Neuronal stem cell (in vitro differentiated cells): ENCODE data around the gene ABHD15.

Experiments used
- DNase-seq: peaks from one replicate; pipeline ENCODE4 v3.0.0-alpha.2; 2013; ENCODE audit warnings: low spot score
- H2AFZ ChIP-seq: one replicate; pipeline ENCODE4 v1.6.1; 2013; ENCODE audit warnings: mild to moderate bottlenecking, low read length, inconsistent platforms
- H2AK5ac ChIP-seq: 2 replicates; pipeline ENCODE4 v1.6.1; 2013; ENCODE audit warnings: low read depth, mild to moderate bottlenecking, inconsistent platforms, low read length, moderate library complexity, mixed read lengths
- H2BK120ac ChIP-seq: 2 replicates; pipeline ENCODE4 v1.6.1; 2013; ENCODE audit warnings: low read depth, mild to moderate bottlenecking, inconsistent platforms, low read length, moderate library complexity, mixed read lengths
- H2BK12ac ChIP-seq: one replicate; pipeline ENCODE4 v1.6.1; 2013; ENCODE audit warnings: low read length, inconsistent platforms
- H2BK15ac ChIP-seq: 2 replicates; pipeline ENCODE4 v1.6.1; 2013; ENCODE audit warnings: mild to moderate bottlenecking, low read length, inconsistent platforms, mixed read lengths
- H2BK5ac ChIP-seq: one replicate; pipeline ENCODE4 v1.6.1; 2013; ENCODE audit warnings: inconsistent platforms, mild to moderate bottlenecking, low read length, moderate library complexity
- H3K14ac ChIP-seq: one replicate; pipeline ENCODE4 v1.6.1; 2013; ENCODE audit warnings: low read length, inconsistent platforms
- H3K18ac ChIP-seq: 2 replicates; pipeline ENCODE4 v1.6.1; 2013; ENCODE audit warnings: low read length, inconsistent platforms
- H3K23ac ChIP-seq: 2 replicates; pipeline ENCODE4 v1.6.1; 2013; ENCODE audit warnings: low read depth, mild to moderate bottlenecking, mixed read lengths, low read length, inconsistent platforms; ENCODE audit not compliant: poor library complexity
- H3K27ac ChIP-seq: replicated peaks from 3 replicates; pipeline ENCODE4 v1.5.1; 2013; ENCODE audit warnings: low read length, inconsistent platforms
- H3K27me3 ChIP-seq, 3 experiments: 2 replicates each; pipeline ENCODE4 v1.6.1; 2013; ENCODE audit warnings: low read length in 3 of 3, mild to moderate bottlenecking in 2 of 3, inconsistent platforms in 1 of 3, low read depth in 1 of 3, mixed read lengths in 1 of 3, moderate library complexity in 1 of 3; ENCODE audit not compliant: control insufficient read depth in 3 of 3, insufficient read depth in 3 of 3
- H3K36me3 ChIP-seq, 2 donors: replicated peaks in 1 of 2; 2 replicates each; pipeline ENCODE4 v1.6.1; 2013; ENCODE audit warnings: low read length in 2 of 2; ENCODE audit not compliant: control insufficient read depth in 2 of 2, insufficient read depth in 2 of 2
- H3K4ac ChIP-seq: 2 replicates; pipeline ENCODE4 v1.6.1; 2013; ENCODE audit warnings: inconsistent platforms, mild to moderate bottlenecking, low read length, moderate library complexity
- H3K4me1 ChIP-seq, 2 donors: 1 replicate in 1 of 2; 2 replicates in 1 of 2; pipeline ENCODE4 v1.6.1; 2013; ENCODE audit warnings: low read length in 2 of 2, low read depth in 1 of 2; ENCODE audit not compliant: control insufficient read depth in 2 of 2, insufficient read depth in 1 of 2
- H3K4me2 ChIP-seq: one replicate; pipeline ENCODE4 v1.6.1; 2013; ENCODE audit warnings: mild to moderate bottlenecking, low read length, inconsistent platforms; ENCODE audit not compliant: insufficient read depth, poor library complexity, severe bottlenecking
- H3K4me3 ChIP-seq, 2 donors: 2 replicates each; pipeline ENCODE4 v1.5.1; 2013; ENCODE audit warnings: low read length in 2 of 2, mild to moderate bottlenecking in 2 of 2, inconsistent platforms in 1 of 2, moderate library complexity in 1 of 2
- H3K79me1 ChIP-seq: one replicate; pipeline ENCODE4 v1.6.1; 2013; ENCODE audit warnings: low read depth, mild to moderate bottlenecking, inconsistent platforms, low read length, moderate library complexity
- H3K9ac ChIP-seq: one replicate; pipeline ENCODE4 v1.6.1; 2013; ENCODE audit warnings: mild to moderate bottlenecking, low read depth, low read length, inconsistent platforms; ENCODE audit not compliant: poor library complexity
- H3K9me3 ChIP-seq, 2 donors: replicated peaks in 1 of 2; 2 replicates each; pipeline versions ENCODE3 to v1.6.1; 2013; ENCODE audit warnings: low read length in 2 of 2, mild to moderate bottlenecking in 2 of 2, inconsistent platforms in 1 of 2, low read depth in 1 of 2, mixed read lengths in 1 of 2, moderate library complexity in 1 of 2; ENCODE audit not compliant: control insufficient read depth in 2 of 2, insufficient read depth in 1 of 2
- H4K8ac ChIP-seq: one replicate; pipeline ENCODE4 v1.6.1; 2013; ENCODE audit warnings: low read depth, mild to moderate bottlenecking, inconsistent platforms, low read length, moderate library complexity
- H4K91ac ChIP-seq: one replicate; pipeline ENCODE4 v1.6.1; 2013; ENCODE audit warnings: low read length, low read depth, mild to moderate bottlenecking, inconsistent platforms; ENCODE audit not compliant: poor library complexity
- WGBS, 2 donors: extraction: QIAGEN DNeasy Blood & Tissue Kit; methylation state at CpG; one replicate each; pipeline ENCODE4 v1.1.7; 2013; ENCODE audit warnings: missing lambda C conversion rate in 2 of 2, mixed read lengths in 1 of 2; ENCODE audit not compliant: insufficient read length in 2 of 2, insufficient replicate concordance in 1 of 2; ENCODE audit errors: extremely low coverage in 2 of 2; 5-methylcytosine and 5-hydroxymethylcytosine counted together

The ABHD15 gene

GRCh38 chr17:29546830-29547229 lies 20.0 kb downstream of the ABHD15 start:
- Histone ChIP-seq H2AK5ac (no peak overlapping the region), H3K4ac (no peak overlapping the region), H2AFZ (no peak overlapping the region), H3K36me3 (peaks cover 10 to 54% of the 10 kb centered on the region in 2 donors), H3K9ac (no peak overlapping the region), H3K9me3 (peaks cover 0 to 2% of the 10 kb centered on the region in 2 donors), H4K8ac (no peak overlapping the region), H3K79me1 (no peaks in the 10 kb centered on the region), H2BK12ac (no peak overlapping the region), H3K27me3 (no peaks in the 10 kb centered on the region), H3K27ac (no peak overlapping the region), H3K23ac (no peak overlapping the region), H2BK120ac (no peak overlapping the region), H3K4me2 (no peak overlapping the region), H2BK15ac (no peak overlapping the region), H3K14ac (no peak overlapping the region), H3K4me3 (no peak overlapping the region), H3K4me1 (peaks cover 0 to 6% of the 10 kb centered on the region in 2 donors), H4K91ac (no peak overlapping the region), H3K18ac (no peak overlapping the region), H2BK5ac (no peak overlapping the region)
- no peak for DNase-seq
- WGBS, 2 donors, result no CpG with 5 or more reads among the region's 1 CpG

- Histone ChIP-seq H3K14ac (no peak overlapping the region), H3K27ac (no peak overlapping the region), H3K9me3 (no peaks in the 10 kb centered on the region), H3K79me1 (no peaks in the 10 kb centered on the region), H3K23ac (no peak overlapping the region), H2BK120ac (no peak overlapping the region), H2BK15ac (no peak overlapping the region), H2BK12ac (no peak overlapping the region), H2AFZ (no peak overlapping the region), H3K4ac (no peak overlapping the region), H4K8ac (no peak overlapping the region), H2AK5ac (no peak overlapping the region), H3K36me3 (peaks cover 12 to 59% of the 10 kb centered on the region in 2 donors), H3K4me3 (no peak overlapping the region), H3K4me2 (no peak overlapping the region), H3K18ac (no peak overlapping the region), H3K27me3 (no peaks in the 10 kb centered on the region), H3K4me1 (peaks cover 0 to 6% of the 10 kb centered on the region in 2 donors), H2BK5ac (no peak overlapping the region), H3K9ac (no peak overlapping the region), H4K91ac (no peak overlapping the region)
- DNase-seq, result no peak
- WGBS, 2 donors, result no CpG with 5 or more reads among the region's 1 CpG
Measured at GRCh38 chr17:29546085-29546484, 20.8 kb downstream of the ABHD15 start.

GRCh38 chr17:29544066-29544465 lies 22.8 kb downstream of the ABHD15 start:
- Histone ChIP-seq H3K4me3 (no peak overlapping the region), H2AK5ac (no peak overlapping the region), H3K18ac (no peak overlapping the region), H3K9ac (no peak overlapping the region), H3K4ac (no peak overlapping the region), H3K4me2 (no peak overlapping the region), H3K23ac (no peak overlapping the region), H3K79me1 (no peaks in the 10 kb centered on the region), H3K14ac (no peak overlapping the region), H4K8ac (no peak overlapping the region), H2BK120ac (no peak overlapping the region), H2AFZ (no peak overlapping the region), H2BK5ac (no peak overlapping the region), H2BK15ac (no peak overlapping the region), H3K4me1 (peaks cover 0 to 2% of the 10 kb centered on the region in 2 donors), H3K36me3 (peaks cover 12 to 78% of the 10 kb centered on the region in 2 donors), H3K27me3 (no peaks in the 10 kb centered on the region), H3K27ac (no peak overlapping the region), H4K91ac (no peak overlapping the region), H2BK12ac (no peak overlapping the region), H3K9me3 (no peaks in the 10 kb centered on the region)
- DNase-seq, result no peak
- WGBS, 2 donors, result no CpG with 5 or more reads among the region's 4 CpGs

- no peak overlapping the region for H3K14ac ChIP-seq
- no peak overlapping the region for H3K4ac ChIP-seq
- no CpG with 5 or more reads among the region's 8 CpGs for WGBS, 2 donors
- H3K18ac ChIP-seq, result no peak overlapping the region
- no peak overlapping the region for H4K91ac ChIP-seq
- H3K9me3 ChIP-seq, result no peaks in the 10 kb centered on the region
- H2BK12ac ChIP-seq, result no peak overlapping the region
- H3K23ac ChIP-seq, result no peak overlapping the region
- no peak overlapping the region for H2BK15ac ChIP-seq
- no peak overlapping the region for H3K4me3 ChIP-seq
- no peak overlapping the region for H2BK120ac ChIP-seq
- H3K36me3 ChIP-seq, result peaks cover 17 to 83% of the 10 kb centered on the region in 2 donors
- H2BK5ac ChIP-seq, result no peak overlapping the region
- H2AK5ac ChIP-seq, result no peak overlapping the region
- DNase-seq, result no peak
- H3K9ac ChIP-seq, result no peak overlapping the region
- H3K4me1 ChIP-seq, result no peaks in the 10 kb centered on the region
- no peaks in the 10 kb centered on the region for H3K79me1 ChIP-seq
- no peaks in the 10 kb centered on the region for H3K27me3 ChIP-seq
- no peak overlapping the region for H4K8ac ChIP-seq
- H3K27ac ChIP-seq, result no peak overlapping the region
- no peak overlapping the region for H3K4me2 ChIP-seq
- no peak overlapping the region for H2AFZ ChIP-seq
Measured at GRCh38 chr17:29533976-29534375, 32.9 kb downstream of the ABHD15 start.
